Anterior cingulate cortex (tissue), 58 donors: ENCODE results near the gene SELENOM.
"Not testable (repeated sequence)": the region's sequence is repeated elsewhere in the genome, so short reads cannot be mapped to it uniquely, and the experiment has no call there.

Experiments
- DNase-seq, 58 donors: peaks; one replicate each; lab custom pipeline; 2025; lab: John Stamatoyannopoulos, UW

SELENOM gene

DNA sequence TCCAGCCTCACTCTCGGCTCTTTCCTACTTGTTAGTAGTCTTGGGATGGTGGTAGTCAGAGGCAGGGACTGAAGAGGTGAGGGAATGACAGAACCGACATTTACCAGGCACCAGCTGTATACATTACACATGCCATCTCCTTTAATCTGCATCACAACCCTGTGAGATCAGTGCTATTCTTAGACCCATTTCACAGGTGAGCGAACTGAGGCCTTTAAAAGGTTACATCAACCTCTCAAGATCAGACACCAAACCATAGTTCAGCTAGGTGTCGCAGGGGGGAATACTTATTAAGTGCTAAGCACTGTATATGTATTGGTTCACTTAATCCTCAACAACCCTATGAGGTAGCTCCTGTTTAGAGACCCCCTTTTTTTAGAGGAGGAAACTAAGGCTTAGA is 27.3 kb upstream of the SELENOM start:
- DNase-seq, result no peak

DNA sequence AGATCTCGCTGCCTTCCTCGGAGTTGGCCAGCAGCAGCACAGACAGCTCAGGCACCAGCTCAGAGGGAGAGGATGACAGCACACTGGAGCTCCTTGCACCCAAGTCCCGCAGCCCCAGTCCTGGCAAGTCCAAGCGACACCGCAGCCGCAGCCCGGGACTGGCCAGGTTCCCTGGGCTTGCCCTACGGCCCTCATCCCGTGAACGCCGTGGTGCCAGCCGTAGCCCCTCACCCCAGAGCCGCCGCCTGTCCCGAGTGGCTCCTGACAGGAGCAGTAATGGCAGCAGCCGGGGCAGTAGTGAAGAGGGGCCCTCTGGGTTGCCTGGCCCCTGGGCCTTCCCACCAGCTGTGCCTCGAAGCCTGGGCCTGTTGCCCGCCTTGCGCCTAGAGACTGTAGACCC is 26.5 kb upstream of the SELENOM start:
- no peak for DNase-seq

DNA sequence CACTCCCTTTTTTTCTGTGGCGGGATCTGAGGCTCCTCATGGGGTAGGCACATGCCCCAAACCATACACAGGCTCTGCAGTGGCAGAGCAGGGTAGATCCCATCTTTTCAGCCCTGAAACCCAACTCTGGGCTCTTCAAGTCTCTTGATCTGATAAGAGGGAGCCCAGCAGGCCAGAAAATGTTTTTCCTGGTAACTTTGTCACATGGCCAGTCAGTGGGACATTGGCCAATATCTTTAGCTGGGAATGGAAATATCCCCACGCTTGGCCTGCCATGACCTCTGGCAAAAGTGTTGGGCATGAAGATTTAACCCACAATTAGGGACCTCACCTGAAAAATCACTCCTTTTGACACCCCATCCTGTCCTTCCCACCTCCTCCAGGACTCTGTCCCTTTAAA is 23.5 kb upstream of the SELENOM start:
- DNase-seq, result no peak

DNA sequence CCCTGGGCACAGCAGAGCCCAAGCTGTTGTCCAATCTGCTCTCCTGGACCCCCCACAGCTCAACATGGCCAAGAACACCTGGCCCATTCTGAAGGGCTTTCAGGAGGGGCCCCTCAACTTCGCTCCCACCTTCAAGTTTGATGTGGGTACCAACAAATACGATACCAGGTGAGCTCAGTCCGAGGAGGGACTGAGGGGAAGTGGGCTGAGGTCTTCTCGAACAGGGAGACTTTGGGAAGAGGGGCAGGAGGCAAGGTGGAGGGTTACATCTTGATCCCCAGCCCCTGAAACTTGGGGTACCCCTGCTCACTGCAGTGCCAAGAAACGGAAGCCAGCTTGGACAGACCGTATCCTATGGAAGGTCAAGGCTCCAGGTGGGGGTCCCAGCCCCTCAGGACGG is 20.8 kb upstream of the SELENOM start:
- DNase-seq, result no peak

DNA sequence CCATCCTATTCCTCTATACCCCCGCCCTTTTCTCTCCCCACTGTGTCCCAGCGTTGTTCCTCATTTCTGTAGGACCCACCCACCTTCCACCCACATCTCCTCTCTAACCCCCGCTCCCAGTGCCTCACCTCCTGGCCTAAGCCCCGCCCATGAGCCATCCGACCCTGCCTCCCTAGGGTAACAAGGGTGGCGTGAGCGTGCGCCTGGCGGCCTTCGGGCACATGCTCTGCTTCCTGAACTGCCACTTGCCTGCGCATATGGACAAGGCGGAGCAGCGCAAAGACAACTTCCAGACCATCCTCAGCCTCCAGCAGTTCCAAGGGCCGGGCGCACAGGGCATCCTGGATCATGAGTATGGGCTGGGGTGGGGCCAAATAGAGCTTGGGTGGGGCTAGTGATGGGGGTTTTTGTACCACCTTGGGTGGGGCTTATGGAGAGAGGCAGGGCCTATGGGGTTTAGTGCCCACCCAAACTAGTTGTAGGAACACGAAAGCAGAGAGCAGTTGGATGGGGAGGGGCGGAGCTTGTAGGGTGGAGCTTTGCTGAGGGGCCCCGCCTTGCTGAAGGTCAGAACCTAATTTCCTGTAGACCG is 19.9 kb upstream of the SELENOM start:
- DNase-seq, result no peak

DNA sequence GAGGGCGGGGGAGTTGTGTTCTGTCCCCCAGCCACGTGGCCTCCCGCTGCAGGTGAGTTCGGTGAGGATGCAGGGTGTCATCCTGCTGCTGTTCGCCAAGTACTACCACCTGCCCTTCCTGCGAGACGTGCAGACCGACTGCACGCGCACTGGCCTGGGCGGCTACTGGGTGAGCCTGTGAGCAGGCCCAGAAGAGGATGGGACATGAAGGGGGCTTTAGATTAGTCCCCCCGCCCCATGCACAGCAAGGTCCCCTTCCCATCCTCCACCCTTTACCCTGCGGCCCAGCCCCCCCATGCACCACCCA is 19.5 kb upstream of the SELENOM start:
- DNase-seq, result no peak

DNA sequence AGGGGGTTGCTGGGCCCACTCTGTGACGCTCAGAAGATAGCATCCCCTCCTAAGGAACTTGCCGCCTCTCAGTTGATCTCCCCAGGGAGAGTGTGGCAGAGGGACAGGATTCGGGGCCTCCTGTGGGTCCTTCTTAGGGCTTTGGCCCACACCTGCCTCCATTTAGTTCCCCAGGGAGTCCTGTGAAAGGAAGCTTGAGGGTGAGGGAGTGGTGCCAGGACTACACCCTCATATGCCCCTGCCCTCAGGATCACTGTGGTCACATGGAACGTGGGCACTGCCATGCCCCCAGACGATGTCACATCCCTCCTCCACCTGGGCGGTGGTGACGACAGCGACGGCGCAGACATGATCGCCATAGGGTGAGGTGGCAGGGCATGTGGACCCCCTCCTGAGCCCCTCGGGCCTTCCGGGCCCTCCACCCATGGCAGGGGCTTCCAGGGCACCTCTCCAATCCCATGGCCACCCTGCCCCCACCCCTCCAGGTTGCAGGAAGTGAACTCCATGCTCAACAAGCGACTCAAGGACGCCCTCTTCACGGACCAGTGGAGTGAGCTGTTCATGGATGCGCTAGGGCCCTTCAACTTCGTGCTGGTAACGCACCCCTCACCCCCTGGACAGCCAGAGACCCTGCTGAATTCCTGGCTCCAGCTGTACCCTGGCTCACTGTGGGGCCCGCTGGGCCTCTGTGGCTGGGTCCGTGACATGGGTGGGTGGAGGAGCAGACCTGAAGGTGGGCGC is 18.9 kb upstream of the SELENOM start:
- DNase-seq, result no peak

DNA sequence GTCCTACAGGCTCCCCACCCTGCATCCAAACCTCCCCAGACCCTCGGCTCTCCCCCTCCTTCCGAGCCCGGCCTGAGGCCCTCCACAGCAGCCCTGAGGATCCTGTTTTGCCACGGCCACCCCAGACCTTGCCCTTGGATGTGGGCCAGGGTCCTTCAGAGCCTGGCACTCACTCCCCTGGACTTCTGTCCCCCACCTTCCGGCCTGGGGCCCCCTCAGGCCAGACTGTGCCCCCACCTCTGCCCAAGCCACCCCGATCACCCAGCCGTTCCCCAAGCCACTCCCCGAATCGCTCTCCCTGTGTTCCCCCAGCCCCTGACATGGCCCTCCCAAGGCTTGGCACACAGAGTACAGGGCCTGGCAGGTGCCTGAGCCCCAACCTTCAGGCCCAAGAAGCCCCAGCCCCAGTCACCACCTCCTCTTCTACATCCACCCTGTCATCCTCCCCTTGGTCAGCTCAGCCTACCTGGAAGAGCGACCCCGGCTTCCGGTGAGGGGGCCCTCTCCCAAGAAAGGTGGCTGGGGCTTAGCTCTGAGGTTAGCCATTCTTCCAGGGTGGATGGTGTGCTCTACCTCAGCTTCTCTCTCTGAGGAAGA is 18.3 kb upstream of the SELENOM start:
- no peak for DNase-seq

DNA sequence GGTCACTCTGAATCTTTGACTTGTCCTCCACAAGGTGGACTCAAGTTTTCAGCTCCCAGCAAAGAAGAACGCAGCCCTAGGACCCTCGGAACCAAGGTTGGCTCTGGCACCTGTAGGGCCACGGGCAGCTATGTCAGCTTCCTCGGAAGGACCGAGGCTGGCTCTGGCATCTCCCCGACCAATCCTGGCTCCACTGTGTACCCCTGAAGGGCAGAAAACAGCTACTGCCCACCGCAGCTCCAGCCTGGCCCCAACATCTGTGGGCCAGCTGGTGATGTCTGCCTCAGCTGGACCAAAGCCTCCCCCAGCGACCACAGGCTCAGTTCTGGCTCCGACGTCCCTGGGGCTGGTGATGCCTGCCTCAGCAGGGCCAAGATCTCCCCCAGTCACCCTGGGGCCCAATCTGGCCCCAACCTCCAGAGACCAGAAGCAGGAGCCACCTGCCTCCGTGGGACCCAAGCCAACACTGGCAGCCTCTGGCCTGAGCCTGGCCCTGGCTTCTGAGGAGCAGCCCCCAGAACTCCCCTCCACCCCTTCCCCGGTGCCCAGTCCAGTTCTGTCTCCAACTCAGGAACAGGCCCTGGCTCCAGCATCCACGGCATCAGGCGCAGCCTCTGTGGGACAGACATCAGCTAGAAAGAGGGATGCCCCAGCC is 17.6 kb upstream of the SELENOM start:
- no peak for DNase-seq

DNA sequence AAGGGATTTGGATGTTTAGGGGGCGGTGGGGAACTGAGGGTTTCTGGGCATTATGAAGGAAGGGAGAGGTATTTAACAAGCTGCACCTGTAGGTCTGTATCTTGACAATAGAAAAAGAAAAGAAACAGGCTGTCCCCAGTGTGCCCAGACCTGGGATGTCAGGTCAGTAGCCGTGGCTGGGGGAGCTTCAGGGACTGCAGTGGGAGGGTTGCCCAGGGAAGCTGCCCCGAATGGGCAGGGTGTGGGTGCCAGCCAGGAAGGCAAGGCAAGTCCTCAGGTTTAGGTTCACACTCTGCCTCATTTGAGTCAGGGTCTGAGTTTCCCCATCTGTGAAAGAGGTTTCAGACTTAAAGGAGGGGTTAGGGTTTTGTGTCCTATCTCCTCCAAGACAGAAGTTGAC is 16.9 kb upstream of the SELENOM start:
- no peak for DNase-seq

DNA sequence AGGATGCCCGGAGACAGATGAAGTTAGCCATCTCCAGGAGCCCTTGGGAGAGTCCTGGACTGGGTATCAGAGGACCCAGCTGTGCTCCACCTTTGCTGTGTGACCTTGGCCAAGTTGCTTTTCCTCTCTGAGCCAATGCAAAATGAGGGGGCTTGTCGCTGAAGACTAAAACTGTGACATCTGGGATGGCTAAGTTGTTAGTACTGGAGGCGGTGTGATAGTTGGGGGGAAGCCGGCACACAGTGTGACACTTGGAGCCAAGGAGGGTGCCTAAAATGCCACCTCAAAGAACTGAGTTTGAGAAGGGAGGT is 15.9 kb upstream of the SELENOM start:
- no peak for DNase-seq

DNA sequence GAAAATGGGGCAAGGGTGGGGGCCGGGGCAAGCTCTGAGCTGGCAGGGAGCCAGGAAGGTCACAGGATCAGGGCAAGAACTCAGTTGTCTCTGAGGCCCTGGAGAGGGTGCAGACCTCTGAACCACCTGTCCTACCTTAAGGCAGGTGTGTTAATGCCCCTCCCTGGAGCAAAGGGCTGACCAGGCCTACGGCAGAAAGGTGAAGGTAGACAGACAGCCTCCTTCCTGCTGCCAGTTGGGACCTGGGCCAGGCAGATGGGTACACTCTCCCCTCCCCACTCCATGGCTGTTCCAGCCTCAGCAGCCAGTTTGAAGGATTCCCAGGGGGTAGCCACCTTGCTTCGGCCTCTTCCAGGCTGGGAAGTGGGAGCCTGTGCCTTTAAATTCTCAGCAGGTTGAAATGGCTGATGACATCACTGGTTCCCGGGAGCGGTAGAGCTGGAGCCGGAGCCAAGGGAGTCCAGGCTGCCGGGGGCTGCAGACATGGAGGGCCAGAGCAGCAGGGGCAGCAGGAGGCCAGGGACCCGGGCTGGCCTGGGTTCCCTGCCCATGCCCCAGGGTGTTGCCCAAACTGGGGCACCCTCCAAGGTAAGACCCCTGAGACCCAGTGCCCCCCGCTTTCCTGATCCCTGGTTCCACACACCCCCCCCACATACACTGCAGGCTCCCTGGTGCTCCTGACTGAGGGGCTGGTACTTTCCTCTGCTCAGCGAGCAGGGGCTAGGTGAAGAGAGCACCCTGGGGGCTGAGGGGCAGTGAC is 15.3 kb upstream of the SELENOM start, which contains the start of gene INPP5J:
Gene INPP5J, plus strand, starts transcription at position 435 of the 760 bp plus-strand sequence. Its CDS starts 49 bp downstream, at position 484.
- peak in 40 of 58 donors; percentile 11 to 76 (median 42) for DNase-seq

DNA sequence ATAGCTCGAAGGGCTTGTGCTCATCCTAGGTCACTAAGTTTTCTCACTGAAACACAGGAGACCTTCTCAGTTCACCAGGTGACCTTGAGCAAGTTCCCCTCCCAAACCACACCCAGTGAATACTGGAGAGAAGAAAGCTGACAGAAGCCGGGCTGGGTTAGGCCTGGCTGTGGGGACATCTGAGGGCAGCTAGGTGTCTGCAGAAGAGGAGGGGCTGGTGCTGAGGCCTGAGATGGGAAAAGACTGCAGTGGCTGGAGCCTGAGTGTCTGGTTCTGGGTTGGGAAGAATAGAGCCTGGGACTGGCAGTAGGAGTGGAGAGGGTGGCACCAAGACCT is 14.8 kb upstream of the SELENOM start:
- DNase-seq, result no peak

DNA sequence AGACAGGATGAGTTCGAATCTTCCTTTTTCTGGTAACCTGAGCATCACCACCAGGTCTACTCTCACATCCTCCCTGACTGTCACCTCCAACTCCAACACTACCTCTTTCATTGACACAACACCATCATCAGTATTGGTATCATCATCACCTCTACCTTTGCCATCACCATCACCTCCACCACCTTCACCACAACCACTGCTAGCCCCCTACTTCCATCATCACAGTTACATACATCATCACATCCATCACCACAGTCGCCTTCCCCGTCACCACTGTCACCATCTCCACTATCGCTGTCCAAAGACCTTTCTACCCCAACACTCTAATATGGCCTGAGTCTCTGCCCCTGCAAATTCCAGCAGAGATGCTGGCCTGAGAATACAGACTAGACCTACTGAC is 14.0 kb upstream of the SELENOM start:
- no peak for DNase-seq

DNA sequence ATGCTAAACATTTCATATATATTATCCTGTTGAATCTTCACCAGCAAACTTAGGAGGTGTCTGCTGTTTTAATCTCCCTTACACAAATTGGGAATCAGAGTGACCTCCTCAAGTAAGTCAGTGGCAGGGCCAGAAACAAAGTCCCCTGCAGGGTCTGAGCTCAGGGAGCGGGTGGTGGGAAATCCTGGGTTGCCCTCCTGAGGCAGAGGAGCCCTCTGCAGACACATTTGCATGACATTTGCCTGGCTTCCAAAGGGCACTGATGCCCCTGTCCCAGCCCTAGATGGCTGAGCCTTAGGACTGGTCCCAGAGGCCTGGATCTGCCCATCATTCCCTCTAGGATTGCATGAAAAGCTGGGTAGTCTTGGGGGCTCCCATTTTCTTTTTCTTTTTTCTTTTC is 13.3 kb upstream of the SELENOM start:
- DNase-seq, result no peak

DNA sequence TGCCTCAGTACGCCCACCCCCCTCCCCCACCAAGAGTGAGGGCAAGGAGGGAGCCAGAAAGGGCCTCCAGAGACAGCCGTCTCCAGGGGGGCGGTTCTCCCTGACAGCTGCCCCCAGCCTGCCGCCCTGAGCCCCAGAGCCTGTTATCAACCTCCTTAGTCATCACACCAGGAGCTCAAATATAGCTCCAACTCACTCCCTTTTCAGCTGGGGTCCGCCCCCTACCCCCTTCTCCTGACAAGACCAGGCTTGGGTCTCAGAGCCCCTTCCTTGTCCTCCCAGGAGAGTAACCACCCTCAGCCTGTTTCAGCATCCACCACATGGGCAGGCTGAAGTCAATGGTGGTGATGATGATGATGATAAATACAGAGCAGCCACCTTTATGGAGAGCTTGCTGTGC is 12.9 kb upstream of the SELENOM start:
- no peak for DNase-seq

DNA sequence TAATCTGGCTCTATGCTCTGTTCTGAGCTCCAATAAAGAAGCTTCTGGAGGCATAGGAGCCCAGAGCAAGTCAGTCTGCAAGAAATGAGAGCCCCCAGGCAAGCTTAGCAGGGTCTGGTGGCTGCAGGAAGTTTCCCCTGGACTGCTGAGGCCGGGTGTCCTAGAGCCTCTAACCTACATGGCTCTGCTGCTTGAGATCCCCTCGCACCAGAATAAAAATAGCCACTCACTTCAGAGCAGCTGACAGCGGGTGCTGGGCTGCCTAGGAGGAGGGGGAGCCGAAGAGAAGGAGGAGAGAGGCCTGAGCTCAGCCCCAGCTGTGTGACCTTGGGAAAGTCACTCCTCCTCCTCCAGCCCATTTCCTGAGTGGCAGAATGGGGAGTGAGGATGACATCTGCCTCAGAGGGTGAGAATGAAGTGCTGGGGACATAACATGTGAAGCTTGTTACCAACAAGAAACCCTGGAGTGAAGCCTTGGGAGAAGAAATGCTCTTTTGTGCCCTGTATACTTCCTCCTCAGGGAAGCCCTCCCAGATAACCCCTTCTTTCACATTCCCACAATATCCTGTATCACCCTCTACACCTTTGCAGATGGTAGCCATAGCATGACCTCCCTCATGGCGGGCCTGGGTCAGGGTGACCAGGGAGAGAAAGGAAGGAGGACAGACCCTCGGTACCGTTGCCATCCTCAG is 11.8 kb upstream of the SELENOM start:
- no peak for DNase-seq

DNA sequence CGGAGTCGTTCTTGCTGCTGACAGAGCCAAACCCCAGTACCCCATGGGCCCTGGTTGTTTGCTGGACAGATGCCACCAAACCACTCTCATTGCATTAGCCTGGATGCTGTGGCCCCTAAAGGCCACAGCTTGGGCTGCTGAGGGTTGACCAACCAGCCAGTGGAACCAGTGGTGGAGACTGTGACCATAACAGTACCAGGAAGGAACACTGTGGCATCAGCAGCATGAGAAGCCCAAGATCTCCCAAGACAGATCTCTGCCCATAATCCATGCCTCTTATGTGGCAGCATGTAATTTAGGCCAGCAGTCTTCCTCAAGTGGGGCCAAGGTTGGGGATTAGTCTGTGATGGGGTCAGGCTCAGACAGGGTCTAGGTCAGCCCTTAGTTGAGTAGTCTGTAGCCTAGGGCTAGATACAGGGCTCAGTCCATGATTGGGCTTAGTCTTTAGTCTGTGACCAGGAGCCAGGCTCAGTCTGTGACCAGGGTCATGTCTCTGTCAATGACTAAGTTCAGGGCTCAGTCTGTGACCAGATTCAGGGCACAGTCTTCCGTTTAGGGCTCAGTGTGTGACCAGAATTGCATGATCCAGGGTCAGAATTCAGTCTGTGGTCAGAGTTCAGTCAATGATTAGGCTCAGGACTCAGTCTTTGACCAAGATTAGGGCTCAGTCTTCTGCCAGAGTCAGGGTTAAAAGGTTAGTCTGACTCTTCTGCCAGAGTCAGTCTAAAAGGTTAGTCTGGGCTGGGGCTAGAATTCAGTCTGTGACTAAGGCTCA is 10.9 kb upstream of the SELENOM start:
- DNase-seq, result no peak

DNA sequence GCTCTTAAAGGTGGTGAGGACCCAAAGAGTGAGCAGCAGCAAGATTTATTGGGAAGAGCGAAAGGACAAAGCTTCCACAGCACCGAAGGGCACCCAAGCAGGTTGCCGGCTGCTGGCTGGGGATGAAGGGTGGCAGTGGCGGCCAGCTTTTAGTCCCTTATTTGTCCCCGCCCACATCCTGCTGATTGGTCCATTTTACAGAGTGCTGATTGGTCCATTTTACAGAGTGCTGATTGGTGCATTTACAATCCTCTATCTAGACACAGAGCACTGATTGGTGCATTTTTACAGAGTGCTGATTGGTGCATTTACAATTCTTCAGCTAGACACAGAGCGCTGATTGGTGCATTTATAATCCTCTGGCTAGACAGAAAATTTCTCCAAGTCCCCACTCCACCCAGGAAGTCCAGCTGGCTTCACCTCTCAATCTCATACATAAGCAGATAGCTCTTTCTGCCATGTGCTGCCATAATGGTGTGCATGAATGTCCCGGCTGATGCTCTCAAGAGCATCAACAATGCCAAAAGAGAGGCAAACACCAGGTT is 5.3 kb upstream of the SELENOM start:
- not testable (repeated sequence) for DNase-seq

DNA sequence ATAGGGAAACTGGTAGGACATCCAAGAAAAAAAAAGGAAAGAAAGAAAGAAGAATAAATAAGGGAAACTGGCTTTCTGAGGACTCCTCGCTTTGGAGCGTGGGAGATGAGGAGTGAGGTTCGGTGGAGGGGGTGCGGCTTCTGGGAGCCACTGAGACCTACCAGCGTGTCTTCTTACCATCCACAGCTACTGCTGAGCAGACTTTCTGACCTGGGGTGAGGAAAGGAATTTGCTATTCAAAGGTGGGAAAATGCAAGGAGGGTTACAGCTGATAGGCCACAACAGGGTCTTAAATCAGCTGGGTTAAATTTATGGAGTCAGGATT is 488 bp upstream of the SELENOM start:
- no peak for DNase-seq
